MM.1S (cell line): ENCODE results near the gene PAK2.

Experiments used
- CTCF ChIP-seq: fragments of 300-600 bp; sonication (generic); IDR thresholded peaks from 2 replicates; pipeline ENCODE4 v1.5.1; 2016; ENCODE audit warnings: antibody characterized with exemption, low read length, mixed read lengths
- EZH2 ChIP-seq: fragments of 300-600 bp; sonication (generic); optimal IDR thresholded peaks from 2 replicates; pipeline ENCODE3; 2017; ENCODE audit warnings: low read depth, mild to moderate bottlenecking, antibody characterized with exemption, low read length, mixed read lengths

GRCh38 chr3:196712514-196713413 is 26.9 kb upstream of the PAK2 start:
- no peak for TF ChIP-seq CTCF
- TF ChIP-seq EZH2, result no peak
